GM19193 (cell line): ENCODE results near the gene USP34.

Source experiments
- POLR2A ChIP-seq: IDR thresholded peaks from 4 replicates; pipeline ENCODE4 v1.6.1; 2011; ENCODE audit not compliant: insufficient read depth, insufficient read length; ENCODE audit errors: extremely low read depth

Gene USP34

GRCh38 chr2:61469424-61470121, 1.3 kb downstream of the USP34 start:
- TF ChIP-seq POLR2A: no peak

GRCh38 chr2:61465045-61465444, 5.8 kb downstream of the USP34 start:
- TF ChIP-seq POLR2A: no peak

GRCh38 chr2:61463769-61464475, 7.0 kb downstream of the USP34 start:
- TF ChIP-seq POLR2A: no peak

- TF ChIP-seq POLR2A: no peak
These were observed 9.5 kb downstream of the USP34 start for GRCh38 chr2:61461404-61461803.

GRCh38 chr2:61460163-61460562, 10.7 kb downstream of the USP34 start:
- TF ChIP-seq POLR2A: no peak

GRCh38 chr2:61456746-61457420, 14.0 kb downstream of the USP34 start:
- TF ChIP-seq POLR2A: no peak

GRCh38 chr2:61456070-61456745, 14.7 kb downstream of the USP34 start:
- TF ChIP-seq POLR2A: no peak

- no peak for TF ChIP-seq POLR2A
These were observed 16.5 kb downstream of the USP34 start for GRCh38 chr2:61454383-61454782.

- no peak for TF ChIP-seq POLR2A
These were observed 18.5 kb downstream of the USP34 start for GRCh38 chr2:61452392-61452791.

- TF ChIP-seq POLR2A: no peak
These were observed 19.7 kb downstream of the USP34 start for GRCh38 chr2:61451178-61451577.

- TF ChIP-seq POLR2A: no peak
These were observed 20.7 kb downstream of the USP34 start for GRCh38 chr2:61450144-61450543.

- no peak for TF ChIP-seq POLR2A
These were observed 22.7 kb downstream of the USP34 start for GRCh38 chr2:61448229-61448628.

- TF ChIP-seq POLR2A: no peak
These were observed 27.4 kb downstream of the USP34 start for GRCh38 chr2:61443342-61444041.

GRCh38 chr2:61439241-61440002, 31.5 kb downstream of the USP34 start:
- no peak for TF ChIP-seq POLR2A

GRCh38 chr2:61438670-61439069, 32.2 kb downstream of the USP34 start:
- TF ChIP-seq POLR2A: no peak

- no peak for TF ChIP-seq POLR2A
These were observed 33.7 kb downstream of the USP34 start for GRCh38 chr2:61437170-61437569.
